Measurements from ENCODE around the gene ZNF865. TPM values are rescaled to one million over a fixed set of nuclear protein-coding genes. Genes with fewer than 3 reads are reported as not detected.

The ZNF865 gene
- total and polyA plus RNA-seq, 2 of the 4 experiments (the other 2 are of a cell fraction), result under 0.01 to 4.6 TPM

DNA sequence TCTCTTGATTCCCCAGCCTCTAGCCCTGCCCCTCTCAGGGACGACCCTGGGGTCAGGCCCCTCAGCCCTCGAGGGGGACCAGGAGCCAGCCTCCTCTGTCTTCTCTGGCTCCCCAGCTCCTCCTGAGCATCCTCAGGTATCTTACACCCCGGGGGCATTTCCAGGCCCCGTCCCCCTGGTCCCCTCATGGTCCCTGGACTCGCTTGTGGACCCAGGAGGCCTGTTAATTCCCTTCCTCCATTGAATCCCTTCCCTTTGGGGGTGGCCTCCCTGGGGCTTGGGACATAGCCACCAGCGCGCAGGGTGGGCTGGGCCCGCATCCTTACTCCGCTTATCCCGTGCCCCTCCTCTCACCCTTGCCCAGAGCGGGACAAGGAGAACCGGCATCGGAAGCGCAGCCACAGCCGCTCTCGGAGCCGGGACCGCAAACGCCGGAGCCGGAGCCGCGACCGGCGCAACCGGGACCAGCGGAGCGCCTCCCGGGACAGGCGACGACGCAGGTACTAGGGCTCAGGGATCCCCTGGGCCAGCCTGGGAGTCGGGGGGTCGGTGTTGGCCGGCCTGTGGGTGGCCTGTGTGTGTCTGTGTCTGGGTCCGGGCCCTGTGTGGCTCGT, 53.5 kb downstream of the ZNF865 start:
- H3K4me2 ChIP-seq (ENCODE audit: low read depth, low read length), result no peak overlapping the region
- no peak overlapping the region for H3K4ac ChIP-seq (ENCODE audit: low read depth, low read length)
- H4K5ac ChIP-seq (ENCODE audit: low read depth, low read length), result no peak overlapping the region
- intact Hi-C loops (cut with micrococcal nuclease), result no loop called here
- H3K18ac ChIP-seq (ENCODE audit: low read depth, low read length), result no peak overlapping the region
- no peak overlapping the region for H3K56ac ChIP-seq (ENCODE audit: extremely low read depth, insufficient read depth, low read length)
- H2BK15ac ChIP-seq (ENCODE audit: low read depth, low read length), result no peak overlapping the region
- H2AK9ac ChIP-seq (replicated peaks; ENCODE audit: low read depth, low read length, poor library complexity), result no peak overlapping the region
- no peak overlapping the region for H2BK20ac ChIP-seq (ENCODE audit: low read depth, low read length)
- H2BK5ac ChIP-seq (ENCODE audit: low read depth, low read length, poor library complexity, severe bottlenecking), result no peak overlapping the region
- H3K23ac ChIP-seq (ENCODE audit: low read depth, low read length), result no peak overlapping the region
- no peak overlapping the region for H2BK120ac ChIP-seq (ENCODE audit: low read depth, low read length)
- peaks cover 45% of the 10 kb centered on the region for H3K36me3 ChIP-seq (ENCODE audit: control insufficient read depth, insufficient read depth, low read length)
- no peaks in the 10 kb centered on the region for H3K27me3 ChIP-seq (ENCODE audit: control insufficient read depth, insufficient read depth, low read length)
- no TSS peak for BruUV-seq (replicated peaks)
- 84% methylated on average over 13 of the region's 37 CpGs; no CpG with 5 or more reads in 1 of the 2 experiments for WGBS, 2 experiments (ENCODE audit: extremely low coverage in 2 of 2, insufficient read length in 1 of 2)
- no peaks in the 10 kb centered on the region for H3K9me3 ChIP-seq (ENCODE audit: control insufficient read depth, insufficient read depth, low read length)
- DNase-seq (no peak), ATAC-seq (ENCODE audit: low read depth) (no peak)
- no peak overlapping the region for H4K8ac ChIP-seq (ENCODE audit: low read depth in 2 of 2, low read length in 2 of 2)
- H3K27ac ChIP-seq (ENCODE audit: insufficient read depth, low read length), result no peak overlapping the region
- in situ Hi-C loops (cut with MboI; ENCODE audit: low sequenced_read_pairs), result loop anchor here (25.0 kb wide), 2 partner anchors 1197 to 1522 kb away; partner anchors contain the start of genes CDC42EP5, CNOT3 and LENG9
- H3K4me3 ChIP-seq (ENCODE audit: insufficient read depth, low read depth, low read length), result no peak overlapping the region
- H2AFZ ChIP-seq (replicated peaks; ENCODE audit: low read length, poor library complexity), result no peak overlapping the region
- H3K9me1 ChIP-seq (ENCODE audit: insufficient read depth, low read length), result peaks cover 13% of the 10 kb centered on the region
- ChIA-PET CTCF (no interaction called here), POLR2A (ENCODE audit: unreplicated experiment) (no interaction called here)
- TF ChIP-seq, protein P1, sequence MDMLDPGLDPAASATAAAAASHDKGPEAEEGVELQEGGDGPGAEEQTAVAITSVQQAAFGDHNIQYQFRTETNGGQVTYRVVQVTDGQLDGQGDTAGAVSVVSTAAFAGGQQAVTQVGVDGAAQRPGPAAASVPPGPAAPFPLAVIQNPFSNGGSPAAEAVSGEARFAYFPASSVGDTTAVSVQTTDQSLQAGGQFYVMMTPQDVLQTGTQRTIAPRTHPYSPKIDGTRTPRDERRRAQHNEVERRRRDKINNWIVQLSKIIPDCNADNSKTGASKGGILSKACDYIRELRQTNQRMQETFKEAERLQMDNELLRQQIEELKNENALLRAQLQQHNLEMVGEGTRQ (IDR thresholded peaks at IDR 0.05; ENCODE audit: low read depth, low read length), result no peak
- no peak overlapping the region for H3K9ac ChIP-seq (ENCODE audit: low read depth, low read length)
- H3K14ac ChIP-seq (replicated peaks; ENCODE audit: low read depth, low read length), result no peak overlapping the region
- no peak overlapping the region for H4K91ac ChIP-seq (ENCODE audit: insufficient read depth, low read depth, low read length)
- H3K79me1 ChIP-seq (ENCODE audit: low read depth in 1 of 2, low read length in 2 of 2), result peaks cover 12 to 44% of the 10 kb centered on the region in 2 experiments
- no peak overlapping the region for H2AK5ac ChIP-seq (ENCODE audit: low read depth, low read length)
- dilution Hi-C loops (cut with HindIII; ENCODE audit: low sequenced_read_pairs, unreplicated experiment), result no loop called here
- peaks cover 10% of the 10 kb centered on the region for H3K4me1 ChIP-seq (ENCODE audit: control insufficient read depth, insufficient read depth, low read length)
- H4K20me1 ChIP-seq (ENCODE audit: insufficient read depth, low read length), result peaks cover 92% of the 10 kb centered on the region

All from IMR-90 (cell line).